HG03103 (cell line): ENCODE results near the gene EHHADH.

Experiments used
- ATAC-seq: cut with Tn5 transposase; IDR thresholded peaks from one replicate; pipeline ENCODE4 v1.9.1; 2021; ENCODE audit warnings: low read depth; ENCODE audit not compliant: unreplicated experiment

EHHADH gene

GRCh38 chr3:185253645-185254410 is at the start of gene EHHADH:
EHHADH (minus strand) TSS chr3:185254049; CDS start chr3:185254022, 27 bp downstream.
- ATAC-seq = no peak

DNA sequence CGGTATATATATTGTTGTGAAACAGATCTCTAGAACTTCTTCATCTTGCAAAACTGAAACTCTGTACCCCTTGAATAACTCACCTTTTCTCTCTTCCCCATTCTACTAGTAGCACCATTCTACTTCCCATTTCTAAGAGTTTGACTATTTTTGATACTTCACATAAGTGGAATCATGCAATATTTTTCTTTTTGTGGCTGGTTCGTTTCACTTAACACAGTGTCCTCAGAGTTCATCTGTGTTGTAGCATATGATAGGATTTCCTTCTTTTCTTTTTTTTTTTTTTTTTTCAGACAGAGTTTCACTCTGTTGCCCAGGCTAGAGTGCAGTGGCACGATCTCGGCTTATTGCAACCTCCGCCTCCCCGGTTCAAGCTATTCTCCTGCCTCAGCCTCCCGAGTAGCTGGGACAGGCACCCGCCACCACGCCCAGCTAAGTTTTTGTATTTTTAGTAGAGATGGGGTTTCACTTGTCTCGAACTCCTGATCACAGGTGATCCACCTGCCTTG is 46.1 kb upstream of the EHHADH start:
- ATAC-seq = peak; percentile 85

DNA sequence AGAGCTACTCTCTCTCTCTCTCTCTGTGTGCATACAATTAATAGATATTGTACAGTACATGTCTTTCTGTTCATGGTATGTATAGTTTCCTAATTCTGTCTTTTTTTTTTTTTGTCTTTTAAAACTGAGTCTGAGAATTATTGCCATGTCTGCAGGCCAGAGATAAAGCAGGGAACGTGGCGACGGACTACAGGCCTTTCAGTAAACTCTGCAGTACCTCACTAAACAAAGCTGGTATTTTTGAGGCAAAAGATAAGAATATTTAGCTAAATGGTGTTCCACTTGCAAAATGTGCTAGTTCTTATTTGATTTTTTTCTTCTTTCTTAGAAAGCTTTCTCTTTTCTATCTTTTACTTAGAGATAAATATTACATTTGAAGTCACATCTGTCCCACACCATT is 44.0 kb upstream of the EHHADH start:
- ATAC-seq = no peak

DNA sequence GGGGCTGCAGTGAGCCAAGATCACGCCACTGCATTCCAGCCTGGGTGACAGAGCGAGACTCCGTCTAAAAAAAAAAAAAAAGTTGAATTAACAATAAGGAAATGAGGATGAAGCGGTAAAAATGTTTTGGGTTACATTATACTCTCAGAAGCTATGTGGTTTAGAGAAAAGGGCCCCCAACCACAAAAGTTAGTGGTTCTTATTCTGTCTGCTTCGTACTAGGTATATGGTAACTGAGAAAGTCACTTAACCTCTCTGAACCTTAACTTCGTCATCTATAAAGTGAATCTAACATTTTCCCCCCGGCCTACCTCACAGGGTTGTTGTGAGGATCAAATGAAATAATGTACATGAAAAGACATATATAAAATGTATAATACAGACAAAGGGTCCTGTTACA is 38.4 kb upstream of the EHHADH start:
- no peak for ATAC-seq

- no peak for ATAC-seq
These were observed 36.4 kb upstream of the EHHADH start for GRCh38 chr3:185290266-185290665.

DNA sequence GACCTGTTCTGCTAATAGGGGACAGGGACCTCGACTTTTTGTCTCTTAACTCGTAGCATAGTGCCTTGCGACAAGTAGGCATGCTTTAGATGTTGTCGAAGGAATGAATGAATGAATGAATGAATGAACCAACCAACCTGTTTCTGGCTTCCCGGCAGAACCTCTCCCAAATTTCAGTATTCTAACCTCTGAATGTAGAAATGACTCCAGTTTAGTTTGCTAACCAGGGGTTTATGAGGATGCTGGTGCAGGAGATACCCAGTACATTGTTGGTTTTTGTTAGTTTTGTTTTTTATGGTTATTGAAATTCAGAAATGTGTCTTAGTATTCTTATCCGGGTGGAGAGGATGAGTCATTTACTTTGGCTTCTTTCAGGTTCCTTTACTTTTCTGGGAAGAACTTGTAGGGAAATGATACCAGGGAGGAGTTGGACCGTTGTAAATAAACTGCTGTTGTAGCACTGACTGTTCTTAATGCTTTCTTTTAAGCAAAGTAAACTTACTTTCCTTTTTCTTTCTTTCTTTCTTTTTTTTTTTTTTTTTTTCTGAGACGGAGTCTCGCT is 29.6 kb upstream of the EHHADH start:
- ATAC-seq = no peak

- ATAC-seq = peak; percentile 94
These were observed 29.0 kb upstream of the EHHADH start for GRCh38 chr3:185282696-185283373.

DNA sequence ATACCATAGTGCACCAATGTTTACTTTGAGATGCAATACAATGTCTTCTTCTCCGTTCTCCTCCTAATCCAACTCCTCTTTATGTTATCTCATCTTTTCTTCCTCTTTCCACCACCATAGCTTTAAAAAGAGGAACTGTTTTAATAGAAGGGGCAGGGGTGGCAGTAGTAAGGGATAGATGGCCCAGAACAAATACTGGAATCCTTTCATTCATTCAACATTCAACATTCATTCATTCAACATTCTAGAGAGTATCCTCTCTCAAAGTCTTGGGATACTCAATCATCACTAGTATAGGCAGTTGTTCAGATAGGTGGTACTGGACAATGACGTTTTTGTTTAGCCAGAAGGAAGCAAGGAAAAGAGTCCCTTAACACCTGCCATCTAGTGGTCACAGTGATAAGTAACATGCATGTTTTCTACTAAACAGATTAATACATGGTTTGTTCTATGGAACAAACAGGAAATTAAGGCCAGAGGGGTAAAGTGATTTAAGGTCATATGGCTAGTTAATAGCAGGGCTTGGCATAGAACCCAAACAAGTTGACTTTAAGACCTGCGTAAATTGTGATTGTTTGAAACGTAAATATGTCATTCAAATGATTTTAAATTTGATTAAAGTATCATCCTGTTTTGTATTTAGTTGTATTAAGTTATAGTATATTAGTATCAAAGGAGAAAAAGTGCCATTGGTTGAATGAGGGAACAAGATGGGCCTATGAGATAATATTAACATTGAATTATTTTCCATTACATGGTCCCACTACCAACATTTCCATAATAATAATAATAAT is 26.9 kb upstream of the EHHADH start:
- ATAC-seq = no peak

DNA sequence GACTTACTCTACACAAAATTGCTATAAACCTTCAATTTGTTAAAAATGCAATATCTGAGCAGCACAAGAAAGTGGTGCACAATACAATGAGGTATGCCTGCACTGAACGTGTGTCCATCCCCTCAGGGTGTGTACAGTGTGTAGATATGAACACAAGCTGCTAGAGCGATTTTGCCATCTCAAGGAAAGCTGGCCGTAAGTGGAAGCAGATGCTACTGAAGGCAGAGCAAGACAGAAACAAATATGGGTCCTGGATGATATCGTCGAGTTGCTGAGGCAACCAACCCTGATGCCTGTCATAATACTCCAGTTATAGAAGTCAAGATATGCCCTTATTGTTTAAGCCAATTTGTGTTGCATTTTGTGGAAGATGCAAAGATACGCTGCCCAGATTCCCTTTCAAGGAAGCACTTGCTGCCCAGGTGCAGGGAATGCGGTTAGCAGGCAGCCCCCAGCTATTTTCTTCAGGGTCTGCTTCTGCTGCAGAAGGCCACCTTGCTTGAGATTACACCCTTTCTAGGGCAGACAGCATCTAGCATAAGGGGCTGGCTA is 25.8 kb upstream of the EHHADH start:
- no peak for ATAC-seq

GRCh38 chr3:185276415-185276814 is 22.6 kb upstream of the EHHADH start:
- no peak for ATAC-seq

DNA sequence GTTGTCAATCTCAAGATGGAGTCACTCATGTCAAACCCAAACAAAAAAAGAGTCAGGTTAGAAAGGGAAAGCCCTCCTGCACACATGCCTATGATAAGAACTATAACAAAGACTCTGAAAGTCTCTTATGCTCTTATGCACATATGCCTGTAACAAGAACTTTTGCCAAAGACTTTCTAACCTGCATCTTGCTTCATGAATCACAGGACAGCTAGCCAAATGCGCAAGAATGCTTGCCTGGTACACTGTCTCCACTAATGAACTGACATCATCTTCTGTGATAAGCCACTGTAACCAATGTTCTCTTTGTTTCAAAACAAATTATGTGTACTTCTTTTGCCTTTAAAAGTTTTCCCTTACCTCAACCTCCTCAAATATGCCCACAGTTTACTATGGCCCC is 18.2 kb upstream of the EHHADH start:
- ATAC-seq = no peak

- ATAC-seq = no peak
These were observed 17.1 kb upstream of the EHHADH start for GRCh38 chr3:185270956-185271332.

GRCh38 chr3:185270262-185270955 is 16.6 kb upstream of the EHHADH start:
- no peak for ATAC-seq

GRCh38 chr3:185268194-185268962 is 14.5 kb upstream of the EHHADH start:
- ATAC-seq = no peak

- ATAC-seq = no peak
These were observed 13.3 kb upstream of the EHHADH start for GRCh38 chr3:185267193-185267592.

- ATAC-seq = no peak
These were observed 11.2 kb upstream of the EHHADH start for GRCh38 chr3:185264849-185265553.

DNA sequence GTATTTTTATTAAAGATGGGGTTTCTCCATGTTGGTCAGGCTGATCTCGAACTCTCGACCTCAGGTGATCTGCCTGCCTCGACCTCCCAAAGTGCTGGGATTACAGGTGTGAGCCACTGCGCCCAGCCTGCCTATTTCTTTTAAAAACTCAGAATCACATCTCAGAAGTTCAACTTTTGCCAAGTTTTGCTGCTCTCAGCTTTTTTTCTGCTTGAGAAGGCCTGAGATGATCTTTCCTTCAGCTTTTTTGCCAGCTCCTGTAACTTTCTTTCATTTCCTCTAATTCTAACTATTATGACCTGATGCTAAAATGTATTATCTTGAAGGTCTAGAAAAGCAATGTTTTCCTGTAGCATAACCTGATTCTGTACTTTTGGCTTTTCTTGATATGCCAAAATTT is 9.6 kb upstream of the EHHADH start:
- ATAC-seq = no peak

- no peak for ATAC-seq
These were observed 3.5 kb upstream of the EHHADH start for GRCh38 chr3:185257334-185257733.

GRCh38 chr3:185254799-185255198 is 950 bp upstream of the EHHADH start:
- no peak for ATAC-seq
